ENCODE data around the gene PEX1.

DNA sequence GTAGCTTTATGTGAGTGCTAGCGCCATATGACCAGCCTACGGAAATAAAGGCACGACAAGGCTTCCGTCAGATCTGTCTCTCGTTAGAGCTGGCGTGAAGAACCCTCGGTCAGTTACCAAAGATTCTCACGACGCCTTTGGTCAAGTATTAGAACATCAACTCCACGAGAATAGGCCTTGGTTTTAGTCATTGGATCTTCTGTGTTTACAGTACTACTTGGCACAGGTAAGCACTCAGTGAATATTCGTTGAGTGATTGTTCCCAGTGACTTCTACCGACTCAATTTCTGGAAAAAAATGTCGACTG, 591 bp upstream of the PEX1 start:
- no peak for TF ChIP-seq GATA2 (IDR thresholded peaks at IDR 0.05; ENCODE audit: insufficient read depth, insufficient read length, low read depth, low read length)
- TF ChIP-seq, protein P1, sequence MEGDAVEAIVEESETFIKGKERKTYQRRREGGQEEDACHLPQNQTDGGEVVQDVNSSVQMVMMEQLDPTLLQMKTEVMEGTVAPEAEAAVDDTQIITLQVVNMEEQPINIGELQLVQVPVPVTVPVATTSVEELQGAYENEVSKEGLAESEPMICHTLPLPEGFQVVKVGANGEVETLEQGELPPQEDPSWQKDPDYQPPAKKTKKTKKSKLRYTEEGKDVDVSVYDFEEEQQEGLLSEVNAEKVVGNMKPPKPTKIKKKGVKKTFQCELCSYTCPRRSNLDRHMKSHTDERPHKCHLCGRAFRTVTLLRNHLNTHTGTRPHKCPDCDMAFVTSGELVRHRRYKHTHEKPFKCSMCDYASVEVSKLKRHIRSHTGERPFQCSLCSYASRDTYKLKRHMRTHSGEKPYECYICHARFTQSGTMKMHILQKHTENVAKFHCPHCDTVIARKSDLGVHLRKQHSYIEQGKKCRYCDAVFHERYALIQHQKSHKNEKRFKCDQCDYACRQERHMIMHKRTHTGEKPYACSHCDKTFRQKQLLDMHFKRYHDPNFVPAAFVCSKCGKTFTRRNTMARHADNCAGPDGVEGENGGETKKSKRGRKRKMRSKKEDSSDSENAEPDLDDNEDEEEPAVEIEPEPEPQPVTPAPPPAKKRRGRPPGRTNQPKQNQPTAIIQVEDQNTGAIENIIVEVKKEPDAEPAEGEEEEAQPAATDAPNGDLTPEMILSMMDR (IDR thresholded peaks at IDR 0.05; ENCODE audit: extremely low read depth in 1 of 2, insufficient read depth in 1 of 2, low read depth in 1 of 2, low read length in 2 of 2), result no peak
- TF ChIP-seq POLR2AphosphoS5 (IDR thresholded peaks at IDR 0.05; ENCODE audit: insufficient read depth, low read depth, low read length), result no peak
- TF ChIP-seq FOS (IDR thresholded peaks at IDR 0.05; ENCODE audit: borderline replicate concordance, insufficient read depth, low read length), result no peak
- no peak for TF ChIP-seq POLR2A (IDR thresholded peaks at IDR 0.05; ENCODE audit: low read depth, low read length)
- no peak for TF ChIP-seq JUN (IDR thresholded peaks at IDR 0.05; ENCODE audit: borderline replicate concordance, insufficient read depth, insufficient read length, low read depth)
